GM18511 (cell line): ENCODE results near the gene MMRN2.

Experiments used
- ATAC-seq: cut with Tn5 transposase; IDR thresholded peaks from one replicate; pipeline ENCODE4 v1.9.1; 2021; ENCODE audit warnings: mild to moderate bottlenecking, moderate library complexity; ENCODE audit not compliant: unreplicated experiment

Gene MMRN2

DNA sequence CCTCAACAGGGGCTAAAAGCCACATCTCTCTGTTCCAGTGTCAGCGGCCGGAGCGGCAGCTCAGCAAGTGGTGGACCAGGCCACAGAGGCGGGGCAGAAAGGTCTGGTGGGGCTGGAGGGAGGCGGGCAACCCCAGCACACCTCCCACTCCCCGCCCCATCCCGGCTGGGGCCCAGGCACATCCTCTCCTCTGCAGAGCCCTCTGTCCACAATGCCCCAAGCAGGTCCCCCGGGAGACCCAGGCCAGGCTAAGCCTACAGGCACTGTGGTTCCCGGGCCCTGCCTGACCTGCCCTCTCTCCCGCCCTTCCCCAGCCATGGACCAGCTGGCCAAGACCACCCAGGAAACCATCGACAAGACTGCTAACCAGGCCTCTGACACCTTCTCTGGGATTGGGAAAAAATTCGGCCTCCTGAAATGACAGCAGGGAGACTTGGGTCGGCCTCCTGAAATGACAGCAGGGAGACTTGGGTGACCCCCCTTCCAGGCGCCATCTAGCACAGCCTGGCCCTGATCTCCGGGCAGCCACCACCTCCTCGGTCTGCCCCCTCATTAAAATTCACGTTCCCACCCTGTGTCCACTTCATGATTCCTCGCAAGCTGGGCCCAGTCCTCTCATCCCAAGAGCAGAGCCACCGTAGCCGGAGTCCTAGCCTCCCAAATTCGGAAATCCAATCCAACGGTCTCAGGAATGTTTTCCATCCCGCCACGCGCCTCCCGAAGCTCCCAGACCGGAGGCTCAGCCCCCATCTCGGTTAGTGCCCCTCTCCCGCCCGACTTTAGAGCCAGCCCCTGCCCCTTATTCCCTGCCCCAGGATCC is 13.0 kb upstream of the MMRN2 start:
- no peak for ATAC-seq

DNA sequence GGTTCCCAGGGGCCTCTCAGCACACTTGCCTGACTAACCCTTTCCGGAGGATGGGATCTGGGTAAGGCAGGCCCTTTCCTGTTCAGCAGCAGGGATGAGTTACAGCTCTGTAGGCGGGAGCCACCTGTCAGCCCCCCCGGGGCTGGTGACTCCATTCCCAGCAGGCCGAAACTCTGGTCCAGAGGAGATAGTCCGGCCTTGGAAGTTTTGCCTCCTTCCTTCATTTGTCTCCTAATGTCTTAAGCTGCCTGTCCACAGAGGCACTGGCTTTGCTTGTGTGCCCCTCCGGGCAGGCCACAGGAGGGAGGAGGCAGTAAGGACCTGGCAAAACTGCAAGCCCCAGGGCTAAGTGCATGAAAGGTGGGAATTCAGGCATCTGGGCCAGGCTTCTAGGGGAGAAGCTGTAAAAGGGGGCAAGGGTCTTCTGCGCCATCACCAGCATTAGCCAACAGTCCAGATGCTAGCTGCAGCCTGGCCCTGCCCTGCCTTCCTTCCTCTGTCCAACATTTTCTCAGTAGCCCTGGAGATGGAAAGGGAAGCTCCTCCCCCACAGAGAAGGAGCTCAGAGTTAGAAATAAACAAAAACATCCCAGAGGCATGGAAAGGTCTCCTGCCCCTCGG is 12.1 kb upstream of the MMRN2 start:
- no peak for ATAC-seq

DNA sequence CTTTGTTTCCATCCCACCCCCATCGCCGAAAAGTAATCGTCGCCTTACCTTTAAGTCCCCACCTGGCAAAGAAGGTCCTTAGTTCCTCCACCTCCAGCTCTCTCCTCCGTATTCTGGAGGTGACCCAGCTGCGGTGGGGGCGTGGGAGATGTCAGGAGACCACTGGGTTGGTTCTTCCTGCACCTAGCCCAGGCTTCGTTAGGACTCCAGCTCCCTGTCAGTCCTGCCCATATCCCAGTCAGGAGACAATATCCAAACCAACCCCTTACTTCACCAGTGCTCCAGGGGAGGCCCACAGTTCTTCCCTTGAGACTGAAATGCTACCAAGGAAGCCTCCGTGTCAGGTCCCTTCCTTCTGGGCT is 11.6 kb upstream of the MMRN2 start:
- no peak for ATAC-seq

DNA sequence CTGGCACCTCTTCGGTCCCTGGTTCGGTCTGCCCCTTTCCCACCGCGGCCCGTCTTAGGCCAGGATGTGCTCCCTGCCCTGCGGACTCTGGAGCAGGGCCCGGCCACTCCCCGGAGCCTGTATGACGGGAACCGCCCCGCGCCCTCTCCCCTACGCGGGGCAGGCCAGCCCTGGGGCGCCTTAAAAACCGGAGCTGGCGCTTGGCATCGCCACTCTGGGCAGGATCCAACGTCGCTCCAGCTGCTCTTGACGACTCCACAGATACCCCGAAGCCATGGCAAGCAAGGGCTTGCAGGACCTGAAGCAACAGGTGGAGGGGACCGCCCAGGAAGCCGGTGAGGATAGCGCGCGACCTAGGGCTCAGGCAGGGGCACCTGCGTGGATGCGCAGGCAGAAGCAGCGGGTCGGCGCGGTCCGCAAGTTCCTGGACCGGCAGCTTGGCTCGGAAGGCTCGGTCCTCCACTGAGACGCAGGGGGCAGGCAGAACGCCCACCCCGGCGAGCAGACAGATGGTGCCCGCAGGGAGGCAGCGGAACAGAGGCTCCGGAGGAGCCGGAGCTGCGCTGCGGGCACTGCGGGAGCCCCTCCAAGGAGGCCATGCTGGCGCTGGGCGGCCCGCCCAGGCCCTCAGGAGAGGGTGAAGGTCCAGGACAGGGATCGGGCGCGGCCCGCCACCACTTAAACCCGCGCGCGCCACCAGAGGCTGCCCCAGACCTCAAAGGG is 11.0 kb upstream of the MMRN2 start, which contains the start of gene ADIRF:
Gene ADIRF, plus strand, starts transcription at position 212 of the 723 bp plus-strand sequence. Its CDS starts 63 bp downstream, at position 275.
- no peak for ATAC-seq

DNA sequence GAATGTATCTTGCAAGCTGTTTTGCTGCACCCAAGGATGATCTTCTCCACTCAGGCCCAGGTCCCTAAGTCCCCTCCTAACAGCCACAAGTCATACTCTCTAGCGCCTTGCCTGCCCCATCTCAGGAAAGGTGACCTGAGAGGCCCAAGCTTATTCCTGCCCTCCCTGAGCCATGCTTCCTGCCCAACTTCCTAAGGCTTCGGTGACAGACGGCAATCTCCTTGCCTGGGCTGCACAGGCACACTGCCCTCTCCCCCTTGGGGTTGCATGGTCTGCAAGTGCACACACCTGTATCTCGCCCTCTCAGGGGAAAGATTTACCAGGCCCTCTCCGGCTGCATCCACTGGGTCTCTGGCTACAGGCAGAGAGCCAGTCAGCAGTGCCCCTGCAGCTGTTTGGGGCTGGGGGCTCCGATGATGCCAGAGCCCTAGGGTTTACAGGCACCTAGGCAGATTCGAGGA is 10.1 kb upstream of the MMRN2 start:
- no peak for ATAC-seq

DNA sequence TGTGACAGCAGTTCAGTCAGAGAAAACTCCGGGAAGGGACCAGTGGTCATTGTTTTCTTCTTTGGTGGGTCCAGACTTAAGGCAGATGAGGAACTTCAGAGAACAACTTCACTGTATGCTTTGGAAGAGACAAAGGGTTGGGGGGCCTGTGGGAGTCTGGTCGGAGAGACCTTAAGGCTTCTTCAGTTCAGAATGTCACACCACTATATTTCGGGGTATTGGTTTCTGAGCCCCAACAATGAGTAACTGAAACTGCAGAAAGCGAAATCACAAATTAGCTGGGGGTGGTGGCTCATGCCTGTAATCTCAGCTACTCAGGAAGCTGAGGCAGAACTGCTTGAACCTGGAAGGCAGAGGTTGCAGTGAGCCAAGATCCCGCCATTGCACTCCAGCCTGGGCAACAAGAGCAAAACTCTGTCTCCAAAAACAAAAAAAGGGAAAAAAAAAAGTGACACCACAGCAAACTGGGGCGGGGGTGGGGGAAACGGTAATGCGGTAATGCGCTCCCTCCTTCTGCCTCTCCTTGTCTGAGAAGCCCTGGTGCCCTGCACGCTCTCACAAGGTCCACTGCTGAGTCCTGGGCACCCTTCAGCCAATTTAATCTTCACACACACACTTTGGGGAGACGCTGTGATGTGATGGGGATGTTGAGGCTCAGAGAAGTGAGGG is 8.7 kb upstream of the MMRN2 start:
- peak; percentile 47 for ATAC-seq

DNA sequence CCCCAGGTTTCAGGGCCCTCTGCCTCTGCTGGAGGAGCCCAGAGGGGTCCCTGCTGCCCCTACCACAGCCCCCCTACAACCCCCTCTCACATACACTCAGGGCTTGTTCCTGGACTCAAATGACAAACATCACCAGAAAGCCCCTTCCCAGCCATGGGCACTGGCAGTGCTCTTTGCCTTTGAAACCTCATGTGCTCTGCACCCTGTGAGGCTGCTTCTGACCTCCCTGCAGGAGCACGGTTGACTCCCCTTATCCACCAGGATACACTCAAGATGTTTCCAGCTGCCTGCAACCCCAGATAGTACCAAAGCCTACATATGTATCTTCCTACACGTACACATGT is 7.4 kb upstream of the MMRN2 start:
- no peak for ATAC-seq

DNA sequence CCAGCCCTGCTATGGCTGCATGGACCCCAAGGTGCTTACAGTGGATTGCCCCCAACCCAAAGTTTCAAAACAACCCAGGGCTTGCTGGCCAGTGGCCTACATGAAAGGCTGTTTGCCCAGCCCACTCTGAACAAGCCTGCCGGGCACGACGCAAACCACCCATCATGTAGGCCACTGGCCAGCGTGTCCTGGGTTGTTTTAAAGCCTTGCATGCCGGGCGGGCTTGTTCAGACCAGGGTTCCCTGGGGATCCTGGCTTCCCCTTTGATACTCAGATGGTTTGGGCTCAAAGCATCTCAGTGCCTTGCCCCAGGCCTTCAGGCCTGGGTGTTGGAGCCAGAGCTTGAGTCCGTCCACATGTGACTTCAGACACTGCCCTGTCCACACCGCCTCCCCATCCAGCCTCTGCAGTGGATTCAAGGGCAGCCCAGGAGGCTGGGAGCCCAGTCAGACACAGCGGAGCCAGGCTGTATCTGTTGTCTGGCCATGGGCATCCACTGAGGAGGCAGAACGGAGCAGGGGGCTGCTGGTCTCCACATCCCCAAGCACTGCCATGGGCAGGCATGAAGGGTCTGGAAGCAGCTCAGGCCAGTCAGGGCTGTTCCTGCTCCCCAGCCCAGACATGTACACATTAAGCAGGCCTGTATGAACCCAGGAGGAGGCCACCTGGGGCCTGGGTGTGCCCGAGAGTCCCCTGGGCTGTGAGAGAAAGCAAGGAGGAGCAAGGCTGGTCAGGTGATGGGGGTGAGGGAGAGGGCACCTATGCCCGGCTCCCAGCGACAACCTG is 6.8 kb upstream of the MMRN2 start:
- ATAC-seq = no peak

DNA sequence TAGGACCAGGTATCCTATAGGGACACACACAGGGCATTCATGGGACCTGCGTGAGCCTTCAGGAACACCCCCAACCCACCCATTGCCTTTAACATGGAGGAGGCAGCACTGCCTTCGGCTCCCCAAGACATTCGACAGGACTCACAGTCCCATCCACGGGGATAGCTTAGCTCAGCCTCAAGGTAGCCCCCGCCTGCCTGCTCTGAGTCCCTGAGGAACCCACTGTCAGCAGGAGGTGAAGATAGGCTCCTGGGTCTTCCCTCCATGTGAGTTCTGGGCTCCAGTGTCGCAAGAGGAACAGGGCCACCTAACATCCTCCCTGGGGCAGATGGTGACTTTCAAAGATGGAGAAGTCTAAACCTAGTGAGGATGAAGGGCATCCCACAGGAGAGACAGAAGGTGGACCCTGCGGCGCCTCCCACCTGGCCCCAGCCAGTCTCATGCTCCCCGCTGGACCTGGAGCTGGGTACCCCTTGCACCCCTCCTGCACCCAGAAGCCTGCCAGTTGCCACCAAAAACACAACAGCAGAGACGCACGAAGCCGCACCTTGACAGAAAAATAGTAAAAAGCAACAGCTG is 6.0 kb upstream of the MMRN2 start:
- ATAC-seq = no peak

DNA sequence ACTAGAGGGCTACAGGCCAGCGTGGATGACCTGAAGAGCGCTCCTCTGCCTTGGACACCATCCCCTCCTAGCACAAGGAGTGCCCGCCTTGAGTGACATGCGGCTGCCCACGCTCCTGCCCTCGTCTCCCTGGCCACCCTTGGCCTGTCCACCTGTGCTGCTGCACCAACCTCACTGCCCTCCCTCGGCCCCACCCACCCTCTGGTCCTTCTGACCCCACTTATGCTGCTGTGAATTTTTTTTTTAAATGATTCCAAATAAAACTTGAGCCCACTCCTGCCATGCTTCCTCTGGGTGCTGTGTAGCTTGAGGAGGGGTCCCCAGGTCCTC is 5.5 kb upstream of the MMRN2 start:
- ATAC-seq = no peak

DNA sequence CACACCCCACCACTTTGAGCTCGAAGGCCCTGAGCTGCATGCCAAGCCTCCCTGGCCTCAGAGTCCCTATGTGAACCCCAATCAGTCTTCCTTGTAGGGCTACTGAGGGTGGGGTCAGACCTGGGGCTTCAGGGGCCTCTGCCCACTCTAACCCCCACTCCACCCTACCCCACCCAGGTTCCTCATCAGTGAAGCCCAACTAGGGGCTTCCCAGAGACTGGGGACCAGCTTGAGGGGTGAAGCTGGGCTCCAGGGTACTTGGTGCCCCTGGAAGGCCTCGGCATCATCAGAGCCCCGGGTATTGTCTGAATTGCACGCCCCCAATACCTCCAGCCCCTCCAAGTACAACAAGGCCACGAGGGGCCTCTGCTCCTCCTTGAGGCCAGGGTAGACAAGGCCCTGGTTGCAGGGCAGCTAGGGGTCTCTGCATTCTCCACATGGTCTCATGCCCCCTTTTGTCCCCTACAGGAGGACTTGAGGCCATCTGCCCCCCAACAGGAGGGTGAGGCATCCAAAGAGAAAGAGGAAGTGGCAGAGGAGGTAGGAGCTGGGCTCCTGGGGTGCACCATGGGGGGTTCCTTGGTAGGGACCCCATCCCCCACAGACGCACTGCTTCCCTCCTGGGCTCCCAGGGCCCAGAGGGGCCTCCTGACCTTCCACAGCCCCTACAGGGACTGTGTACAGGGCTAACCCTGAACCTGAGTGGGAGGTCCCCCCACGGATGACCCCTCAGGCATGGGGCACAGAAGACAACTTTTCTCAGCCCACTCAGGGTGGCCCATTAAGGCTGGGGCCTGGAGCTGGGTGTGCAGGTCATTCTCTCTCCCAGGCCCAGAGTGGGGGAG is 4.9 kb upstream of the MMRN2 start:
- ATAC-seq = no peak

DNA sequence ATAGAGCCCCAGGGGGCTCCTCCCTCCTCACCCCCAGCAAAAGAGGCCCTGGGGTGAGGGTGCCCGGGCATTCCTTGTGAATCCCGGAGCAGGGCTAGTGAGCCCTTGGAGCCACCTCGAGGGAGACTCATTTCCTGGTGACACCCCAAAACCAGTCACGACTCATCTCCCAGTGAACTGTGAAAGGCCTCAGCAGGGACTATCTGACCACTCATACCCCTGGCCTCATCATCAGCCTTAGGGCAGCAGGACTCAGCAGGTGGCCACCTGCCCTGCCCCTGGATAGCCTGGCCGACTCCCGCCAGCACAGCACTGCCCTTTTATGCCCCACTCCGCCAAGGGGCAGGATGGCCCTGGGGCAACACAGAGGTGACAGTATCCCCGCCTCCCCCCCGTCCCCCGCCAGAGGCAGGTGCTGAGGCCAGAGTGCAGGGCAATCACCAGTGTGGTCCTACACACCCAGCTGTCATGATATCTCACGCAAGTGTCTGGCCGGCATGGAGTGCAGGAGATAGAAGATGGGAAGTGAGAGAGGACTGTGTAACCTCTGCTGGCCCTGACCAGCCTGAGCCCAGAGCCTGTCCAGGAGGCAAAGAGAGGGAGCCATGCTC is 4.2 kb upstream of the MMRN2 start:
- no peak for ATAC-seq

DNA sequence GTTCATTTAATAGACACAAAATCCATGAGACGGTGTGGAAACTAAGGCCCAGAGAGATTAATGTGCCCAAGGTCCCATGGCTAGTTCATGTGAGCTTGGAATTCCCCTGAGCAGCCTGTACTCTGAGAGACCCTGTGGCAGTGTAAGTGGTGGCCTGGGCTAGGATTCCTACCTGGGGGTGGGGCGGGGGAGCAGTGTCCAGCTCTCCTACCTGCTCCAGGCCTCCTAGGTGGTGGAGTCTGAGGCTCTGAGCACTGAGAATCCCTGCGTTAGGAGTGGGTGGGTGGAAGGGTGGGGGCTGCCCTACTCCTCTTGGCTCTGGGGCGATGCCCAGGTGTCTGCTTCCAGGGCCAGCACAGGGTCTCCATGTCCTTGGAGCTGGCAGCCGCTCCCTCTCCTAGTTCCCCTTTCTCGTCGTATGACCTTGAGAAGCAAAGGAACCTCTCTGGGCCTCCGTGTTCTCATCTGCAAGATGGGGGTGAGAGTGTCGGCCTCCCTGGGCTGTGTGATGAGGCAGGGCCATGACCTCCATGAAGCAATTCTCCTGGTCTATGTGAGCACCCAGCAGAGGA is 3.5 kb upstream of the MMRN2 start:
- no peak for ATAC-seq

DNA sequence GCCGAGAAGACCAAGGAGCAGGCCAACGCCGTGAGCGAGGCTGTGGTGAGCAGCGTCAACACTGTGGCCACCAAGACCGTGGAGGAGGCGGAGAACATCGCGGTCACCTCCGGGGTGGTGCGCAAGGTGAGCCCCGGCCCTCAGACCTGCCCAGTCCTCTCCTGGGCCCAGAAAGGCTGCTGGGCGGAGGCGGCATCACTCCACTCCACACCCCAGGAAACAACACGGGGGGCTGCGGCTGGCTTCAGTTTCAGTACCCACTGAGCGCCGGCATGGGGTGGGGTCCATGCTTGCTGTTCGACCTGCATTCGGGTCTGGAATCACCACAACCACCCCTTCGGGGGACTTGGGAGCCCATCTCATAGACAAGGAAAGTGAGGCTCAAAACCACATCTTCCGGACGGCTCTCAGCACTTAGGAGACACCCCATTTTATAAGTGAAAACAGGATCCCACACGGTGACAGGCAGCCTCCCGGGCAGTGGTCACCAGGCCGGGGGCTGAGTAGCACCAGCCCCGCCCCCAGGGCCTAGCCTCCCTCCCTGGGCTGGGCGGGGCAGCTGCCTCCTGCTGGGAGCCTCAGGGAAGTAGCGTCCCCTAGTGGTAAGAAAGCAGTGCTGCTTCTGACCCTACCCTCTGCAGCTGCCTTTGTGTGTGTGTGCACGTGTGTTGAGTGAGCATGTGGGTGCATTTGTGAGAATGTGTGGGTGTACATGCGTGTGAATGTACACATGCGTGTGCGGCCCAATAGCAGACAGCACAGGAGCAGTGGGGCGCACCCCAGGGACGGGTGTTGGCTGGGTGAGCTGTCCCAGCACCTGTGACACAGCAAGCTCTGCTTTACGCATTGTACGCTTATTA is 2.8 kb upstream of the MMRN2 start:
- peak; percentile 72 for ATAC-seq

DNA sequence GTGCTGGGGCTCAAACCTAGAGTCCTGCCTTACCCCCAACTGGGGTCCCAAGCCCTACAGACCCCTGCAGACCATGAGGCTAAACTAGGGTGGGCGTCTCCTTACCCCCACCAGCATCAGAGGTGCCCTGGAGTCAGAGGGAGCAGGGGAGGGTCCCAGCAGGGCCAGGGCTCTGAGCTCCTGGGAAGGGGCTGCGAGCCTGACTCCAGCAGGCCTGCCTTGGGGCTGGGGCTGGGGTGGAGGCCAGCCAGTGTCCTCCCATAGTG is 2.3 kb upstream of the MMRN2 start:
- no peak for ATAC-seq

DNA sequence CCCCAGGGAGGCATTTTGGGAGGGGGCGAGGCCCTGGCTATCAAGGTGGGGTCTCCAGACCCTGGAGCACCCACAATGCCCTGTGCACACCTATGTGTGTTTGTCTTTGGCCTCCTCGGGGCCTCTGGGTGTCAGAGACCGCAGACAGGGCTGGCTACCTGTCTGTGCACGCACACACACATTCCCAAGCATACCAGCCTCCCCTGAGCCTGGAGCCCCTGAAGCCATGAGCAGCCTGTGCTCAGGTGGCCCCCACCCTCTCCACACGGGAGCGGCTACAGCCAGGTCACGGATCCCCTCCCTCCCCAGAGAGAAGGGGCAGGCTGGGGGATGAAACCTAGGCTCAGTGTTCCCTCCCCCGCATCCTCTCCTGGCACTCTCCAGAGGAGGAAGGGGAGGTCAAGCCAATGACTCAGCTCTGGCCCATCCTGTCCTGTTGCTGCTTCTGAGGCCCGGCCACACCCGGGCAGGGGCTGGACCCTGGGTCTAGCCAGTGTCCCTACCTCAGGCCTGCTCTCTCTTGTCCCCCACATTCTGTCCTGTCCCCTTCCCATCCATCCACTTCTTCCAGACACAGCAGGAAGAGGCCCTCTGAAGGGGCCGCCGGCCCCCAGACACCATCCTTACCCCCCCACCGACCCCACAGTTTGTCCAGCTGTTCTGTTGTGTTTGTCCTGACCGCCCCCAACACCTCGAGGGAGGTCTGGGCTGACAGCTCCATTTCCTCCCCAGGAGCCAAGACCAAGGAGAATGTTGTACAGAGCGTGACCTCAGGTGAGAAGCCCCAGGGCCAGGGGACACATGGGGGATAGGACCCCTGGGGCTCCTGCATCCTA is 1.7 kb upstream of the MMRN2 start:
- ATAC-seq = no peak
